Measurements from ENCODE around the gene PRDM1.
A peak's percentile ranks its signal among the peaks of the same experiment; 100 is the strongest.

The PRDM1 gene

GRCh38 chr6:106069478-106069877 is 16.7 kb upstream of the PRDM1 start (continued):
- TF ChIP-seq ZNF707 (tag by site-specific recombination; IDR thresholded peaks at IDR 0.05) (no peak), ZNF843 (tag by site-specific recombination; IDR thresholded peaks at IDR 0.05) (peak; percentile 90), GLIS1 (tag by site-specific recombination; IDR thresholded peaks at IDR 0.05) (no peak), ZNF830 (tag by site-specific recombination; IDR thresholded peaks at IDR 0.05; ENCODE audit: low read depth) (no peak), ZNF354C (tag by site-specific recombination; IDR thresholded peaks at IDR 0.05; ENCODE audit: borderline replicate concordance, low read depth) (no peak), GLI2 (tag by site-specific recombination; IDR thresholded peaks at IDR 0.05; ENCODE audit: borderline replicate concordance, low read depth) (no peak; the same call in 1 of the 2 replicates), ZNF121 (tag by site-specific recombination; IDR thresholded peaks at IDR 0.05) (no peak), ZNF138 (tag by site-specific recombination; IDR thresholded peaks at IDR 0.05; ENCODE audit: borderline replicate concordance) (no peak), PRDM1 (tag by site-specific recombination; IDR thresholded peaks at IDR 0.05) (peak; percentile 60; the same call in 1 of the 2 replicates), ZNF366 (tag by site-specific recombination; conservative IDR thresholded peaks at IDR 0.05) (peak; percentile 57; the same call in 1 of the 2 replicates), OSR2 (tag by site-specific recombination; IDR thresholded peaks at IDR 0.05) (peak; percentile 68; the same call in 1 of the 2 replicates), KLF8 (tag by site-specific recombination; IDR thresholded peaks at IDR 0.05) (peak; percentile 74), ZNF426 (tag by site-specific recombination; IDR thresholded peaks at IDR 0.05) (no peak)
- TF ChIP-seq, protein P1, sequence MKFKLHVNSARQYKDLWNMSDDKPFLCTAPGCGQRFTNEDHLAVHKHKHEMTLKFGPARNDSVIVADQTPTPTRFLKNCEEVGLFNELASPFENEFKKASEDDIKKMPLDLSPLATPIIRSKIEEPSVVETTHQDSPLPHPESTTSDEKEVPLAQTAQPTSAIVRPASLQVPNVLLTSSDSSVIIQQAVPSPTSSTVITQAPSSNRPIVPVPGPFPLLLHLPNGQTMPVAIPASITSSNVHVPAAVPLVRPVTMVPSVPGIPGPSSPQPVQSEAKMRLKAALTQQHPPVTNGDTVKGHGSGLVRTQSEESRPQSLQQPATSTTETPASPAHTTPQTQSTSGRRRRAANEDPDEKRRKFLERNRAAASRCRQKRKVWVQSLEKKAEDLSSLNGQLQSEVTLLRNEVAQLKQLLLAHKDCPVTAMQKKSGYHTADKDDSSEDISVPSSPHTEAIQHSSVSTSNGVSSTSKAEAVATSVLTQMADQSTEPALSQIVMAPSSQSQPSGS (tag by site-specific recombination; IDR thresholded peaks at IDR 0.05; ENCODE audit: low read depth): peak; percentile 85

DNA sequence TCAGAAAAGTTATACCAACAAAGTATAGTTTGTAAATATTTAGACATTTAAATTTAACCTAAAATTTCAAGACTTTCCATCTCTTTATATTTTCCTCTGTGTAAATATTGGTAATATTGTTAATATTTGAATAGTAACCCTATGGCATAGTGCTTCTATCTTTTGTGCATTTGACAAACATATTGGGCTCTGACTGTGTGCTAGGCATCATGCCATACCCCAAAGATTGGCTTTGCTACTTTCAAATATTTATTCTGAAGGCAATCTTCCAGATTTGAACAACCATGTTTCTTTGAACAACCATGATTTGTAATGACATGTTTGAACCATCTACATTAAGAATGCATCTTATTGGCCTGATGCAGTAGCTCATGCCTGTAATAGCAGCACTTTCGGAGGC is 15.5 kb upstream of the PRDM1 start:
- no peak overlapping the region for H3K27ac ChIP-seq (ENCODE audit: extremely low read depth, low read depth, low read length)
- no peaks in the 10 kb centered on the region for H3K9me3 ChIP-seq (ENCODE audit: control insufficient read depth, insufficient read depth, low read depth, low read length)
- H3K4me3 ChIP-seq (ENCODE audit: low read depth, low read length): no peak overlapping the region
- no peak for TF ChIP-seq PBX3 (CRISPR knock-in tag; IDR thresholded peaks at IDR 0.05)
- TF ChIP-seq ZNF501 (tag by site-specific recombination; IDR thresholded peaks at IDR 0.05): no peak
- no peak for TF ChIP-seq ZNF391 (tag by site-specific recombination; IDR thresholded peaks at IDR 0.05; ENCODE audit: borderline replicate concordance, low read depth)
- no peak for TF ChIP-seq BCL11B (tag by site-specific recombination; IDR thresholded peaks at IDR 0.05; ENCODE audit: low read depth)
- no peak for TF ChIP-seq ZNF670 (tag by site-specific recombination; IDR thresholded peaks at IDR 0.05; ENCODE audit: low read depth)
- TF ChIP-seq BCL11A (tag by site-specific recombination; IDR thresholded peaks at IDR 0.05; ENCODE audit: low read depth): no peak
- TF ChIP-seq GLIS1 (tag by site-specific recombination; IDR thresholded peaks at IDR 0.05): no peak
- peaks cover 8% of the 10 kb centered on the region; the same call in 1 of the 2 replicates for H3K4me1 ChIP-seq (ENCODE audit: control insufficient read depth, insufficient read depth, low read length)
- H3K36me3 ChIP-seq (ENCODE audit: control insufficient read depth in 2 of 2, insufficient read depth in 1 of 2, low read length in 2 of 2): no peaks in the 10 kb centered on the region
- CTCF ChIA-PET: no interaction called here
- POLR2A ChIA-PET: no interaction called here

DNA sequence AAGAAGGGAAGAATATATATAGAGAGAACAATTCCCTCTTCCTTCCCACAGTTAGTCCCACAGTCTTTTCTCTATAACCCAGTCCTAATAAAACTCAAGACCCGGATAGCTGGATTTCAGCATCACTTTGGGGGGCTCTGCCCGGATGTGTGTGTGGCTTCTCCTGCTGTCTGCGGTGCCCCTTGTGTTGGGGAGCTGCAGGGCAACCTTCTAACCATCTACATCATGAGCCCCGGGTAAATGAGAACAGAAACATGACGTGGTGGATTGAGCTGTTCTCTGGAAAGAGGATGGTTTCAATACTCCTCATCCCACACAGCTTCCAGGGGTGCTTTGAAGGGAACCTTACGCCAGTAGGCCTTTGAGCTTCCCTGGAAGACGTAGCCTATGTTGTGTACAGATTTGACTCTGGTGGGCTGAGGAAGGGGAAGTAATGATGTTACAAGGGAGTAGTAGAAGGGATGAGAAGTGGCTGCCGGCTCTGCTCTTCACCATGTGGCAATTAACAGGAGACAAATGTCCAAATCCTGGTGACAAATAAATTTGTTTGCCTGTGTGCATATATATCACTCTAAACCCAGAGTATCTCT is 13.5 kb upstream of the PRDM1 start:
- ChIA-PET POLR2A (interaction anchor here (0.7 kb wide), 1 partner anchor 9 kb away, joined by 3 read pairs; no protein-coding TSS in a partner anchor), CTCF (interaction anchor here (0.6 to 1.0 kb wide), 3 partner anchors 12 to 38 kb away, joined by 3 read pairs; no protein-coding TSS in a partner anchor)
- TF ChIP-seq, protein P2, sequence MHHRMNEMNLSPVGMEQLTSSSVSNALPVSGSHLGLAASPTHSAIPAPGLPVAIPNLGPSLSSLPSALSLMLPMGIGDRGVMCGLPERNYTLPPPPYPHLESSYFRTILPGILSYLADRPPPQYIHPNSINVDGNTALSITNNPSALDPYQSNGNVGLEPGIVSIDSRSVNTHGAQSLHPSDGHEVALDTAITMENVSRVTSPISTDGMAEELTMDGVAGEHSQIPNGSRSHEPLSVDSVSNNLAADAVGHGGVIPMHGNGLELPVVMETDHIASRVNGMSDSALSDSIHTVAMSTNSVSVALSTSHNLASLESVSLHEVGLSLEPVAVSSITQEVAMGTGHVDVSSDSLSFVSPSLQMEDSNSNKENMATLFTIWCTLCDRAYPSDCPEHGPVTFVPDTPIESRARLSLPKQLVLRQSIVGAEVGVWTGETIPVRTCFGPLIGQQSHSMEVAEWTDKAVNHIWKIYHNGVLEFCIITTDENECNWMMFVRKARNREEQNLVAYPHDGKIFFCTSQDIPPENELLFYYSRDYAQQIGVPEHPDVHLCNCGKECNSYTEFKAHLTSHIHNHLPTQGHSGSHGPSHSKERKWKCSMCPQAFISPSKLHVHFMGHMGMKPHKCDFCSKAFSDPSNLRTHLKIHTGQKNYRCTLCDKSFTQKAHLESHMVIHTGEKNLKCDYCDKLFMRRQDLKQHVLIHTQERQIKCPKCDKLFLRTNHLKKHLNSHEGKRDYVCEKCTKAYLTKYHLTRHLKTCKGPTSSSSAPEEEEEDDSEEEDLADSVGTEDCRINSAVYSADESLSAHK (tag by site-specific recombination; IDR thresholded peaks at IDR 0.05): no peak
- TF ChIP-seq ZNF175 (tag by site-specific recombination; IDR thresholded peaks at IDR 0.05) (no peak), ZNF645 (tag by site-specific recombination; IDR thresholded peaks at IDR 0.05) (no peak), ZBTB49 (tag by site-specific recombination; IDR thresholded peaks at IDR 0.05; ENCODE audit: low read depth) (no peak)

More for the DNA sequence above, 13.5 kb upstream of the PRDM1 start:
- Histone ChIP-seq H3K36me3 (ENCODE audit: control insufficient read depth in 2 of 2, insufficient read depth in 1 of 2, low read length in 2 of 2) (no peaks in the 10 kb centered on the region), H3K4me3 (ENCODE audit: low read depth, low read length) (no peak overlapping the region), H3K4me1 (ENCODE audit: control insufficient read depth, insufficient read depth, low read length) (peaks cover 8% of the 10 kb centered on the region; the same call in 1 of the 2 replicates), H3K9me3 (ENCODE audit: control insufficient read depth, insufficient read depth, low read depth, low read length) (no peaks in the 10 kb centered on the region), H3K27ac (ENCODE audit: extremely low read depth, low read depth, low read length) (no peak overlapping the region)
